GM18526 (cell line): ENCODE data around the gene SLC2A13.

Source experiments
- POLR2A ChIP-seq: IDR thresholded peaks from 3 replicates; pipeline ENCODE4 v1.6.1; 2011; ENCODE audit not compliant: insufficient read length; ENCODE audit errors: extremely low read depth

The SLC2A13 gene

GRCh38 chr12:39835517-39836489 lies 270.1 kb downstream of the SLC2A13 start:
- no peak for TF ChIP-seq POLR2A

- TF ChIP-seq POLR2A: no peak
Measured at GRCh38 chr12:39831587-39832315, 274.1 kb downstream of the SLC2A13 start.

GRCh38 chr12:39830852-39831520 lies 274.9 kb downstream of the SLC2A13 start:
- no peak for TF ChIP-seq POLR2A

- TF ChIP-seq POLR2A: no peak
Measured at GRCh38 chr12:39830171-39830570, 275.7 kb downstream of the SLC2A13 start.

- TF ChIP-seq POLR2A: no peak
Measured at GRCh38 chr12:39824505-39825212, 281.2 kb downstream of the SLC2A13 start.

GRCh38 chr12:39816671-39817185 lies 289.2 kb downstream of the SLC2A13 start:
- TF ChIP-seq POLR2A: no peak

GRCh38 chr12:39815746-39816145 lies 290.1 kb downstream of the SLC2A13 start:
- TF ChIP-seq POLR2A: no peak

- TF ChIP-seq POLR2A: no peak
Measured at GRCh38 chr12:39814626-39815025, 291.3 kb downstream of the SLC2A13 start.

GRCh38 chr12:39813776-39814175 lies 292.1 kb downstream of the SLC2A13 start:
- no peak for TF ChIP-seq POLR2A

GRCh38 chr12:39807043-39807442 lies 298.8 kb downstream of the SLC2A13 start:
- no peak for TF ChIP-seq POLR2A

- TF ChIP-seq POLR2A: no peak
Measured at GRCh38 chr12:39805651-39806050, 300.2 kb downstream of the SLC2A13 start.

GRCh38 chr12:39804898-39805297 lies 301.0 kb downstream of the SLC2A13 start:
- TF ChIP-seq POLR2A: no peak

- no peak for TF ChIP-seq POLR2A
Measured at GRCh38 chr12:39804479-39804878, 301.4 kb downstream of the SLC2A13 start.

- no peak for TF ChIP-seq POLR2A
Measured at GRCh38 chr12:39803151-39803550, 302.7 kb downstream of the SLC2A13 start.

- no peak for TF ChIP-seq POLR2A
Measured at GRCh38 chr12:39798977-39799376, 306.9 kb downstream of the SLC2A13 start.
